GM21515 (cell line): Measurements from ENCODE around the gene RNF114.
A peak's percentile ranks its signal among the peaks of the same experiment; 100 is the strongest.
"Not testable (repeated sequence)": the region's sequence is repeated elsewhere in the genome, so short reads cannot be mapped to it uniquely, and the experiment has no call there.

ENCODE experiments used
- ATAC-seq: cut with Tn5 transposase; IDR thresholded peaks from one replicate; pipeline ENCODE4 v1.9.1; 2021; ENCODE audit not compliant: unreplicated experiment

The RNF114 gene

DNA sequence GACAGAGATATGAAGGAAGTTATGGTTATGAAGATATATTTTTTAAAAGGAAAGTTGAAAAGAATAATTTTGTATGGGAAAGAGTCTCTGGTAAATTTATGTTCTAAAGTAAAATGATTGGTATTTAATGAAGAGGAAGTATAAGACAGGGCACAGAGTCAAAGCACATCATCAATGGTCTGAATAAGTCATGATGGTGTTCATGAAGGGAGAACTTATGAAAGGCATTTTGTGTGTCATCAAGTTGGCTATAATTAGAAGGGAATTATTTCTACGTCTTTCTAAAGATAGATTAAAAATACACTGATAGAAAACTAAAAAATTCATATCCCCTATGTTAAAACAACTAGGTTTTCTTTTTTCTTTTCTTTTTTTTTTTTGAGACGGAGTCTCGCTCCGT lies 25.2 kb downstream of the RNF114 start:
- no peak for ATAC-seq

DNA sequence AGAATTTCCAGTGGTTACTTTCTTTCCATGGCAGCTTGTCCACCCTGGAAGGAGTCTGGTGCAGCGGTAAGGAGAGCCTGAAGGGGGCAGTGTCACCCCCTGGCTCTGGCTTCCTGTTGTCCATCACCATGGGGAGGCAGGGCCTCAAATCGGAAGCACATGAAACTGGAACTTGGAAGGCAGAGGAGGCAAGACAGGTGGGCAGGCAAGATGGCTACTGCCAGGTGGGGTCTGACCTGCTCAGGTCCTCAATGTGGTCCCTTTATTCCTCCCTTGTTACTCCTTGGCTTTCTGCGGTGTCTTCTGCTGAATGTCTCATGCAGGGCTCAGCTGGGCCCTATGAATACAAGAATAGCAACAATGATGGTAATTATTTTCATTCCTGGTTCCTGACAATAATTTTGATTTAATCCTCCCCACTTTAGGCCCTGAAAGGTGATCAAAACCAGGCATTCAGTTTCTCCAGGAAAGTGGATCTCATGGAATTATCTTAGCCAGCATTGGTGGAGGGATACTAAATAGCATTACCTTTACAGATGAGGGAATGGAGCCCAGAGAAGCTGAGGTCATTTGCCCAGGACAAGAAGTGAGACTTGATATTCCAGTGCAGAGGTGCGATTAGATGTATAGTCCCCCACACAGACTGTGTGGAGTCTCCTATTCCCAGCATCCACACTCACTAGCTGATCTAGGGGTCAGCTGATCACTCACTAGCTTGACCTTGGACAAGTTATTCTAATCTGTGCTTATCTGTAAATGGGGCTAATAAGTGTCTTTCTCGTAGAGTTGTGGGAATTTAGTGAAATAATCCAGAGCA lies 29.0 kb downstream of the RNF114 start:
- no peak for ATAC-seq

- ATAC-seq = no peak
Observed at GRCh38 chr20:49965781-49966305, 29.6 kb downstream of the RNF114 start.

- ATAC-seq = no peak
Observed at GRCh38 chr20:49966861-49967260, 30.7 kb downstream of the RNF114 start.

DNA sequence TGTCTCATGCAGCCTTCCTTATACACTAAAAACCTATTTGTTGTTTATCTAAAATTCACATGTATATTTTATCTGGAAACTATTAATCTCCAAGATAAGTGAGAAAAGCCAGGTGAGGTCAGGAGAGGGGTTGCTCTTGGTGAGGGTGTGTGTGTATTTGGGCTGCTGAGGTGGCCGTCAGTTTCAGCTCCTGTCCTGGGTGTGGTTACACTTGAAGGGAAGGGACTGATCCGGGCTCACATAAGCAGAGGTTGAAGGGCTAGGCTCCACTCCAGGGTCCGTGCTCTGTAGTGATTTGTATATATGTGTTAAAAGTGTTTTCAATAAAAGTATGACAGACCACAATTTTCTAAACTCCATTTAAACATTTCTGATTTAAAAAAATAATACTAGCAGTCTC lies 33.0 kb downstream of the RNF114 start:
- ATAC-seq = no peak

DNA sequence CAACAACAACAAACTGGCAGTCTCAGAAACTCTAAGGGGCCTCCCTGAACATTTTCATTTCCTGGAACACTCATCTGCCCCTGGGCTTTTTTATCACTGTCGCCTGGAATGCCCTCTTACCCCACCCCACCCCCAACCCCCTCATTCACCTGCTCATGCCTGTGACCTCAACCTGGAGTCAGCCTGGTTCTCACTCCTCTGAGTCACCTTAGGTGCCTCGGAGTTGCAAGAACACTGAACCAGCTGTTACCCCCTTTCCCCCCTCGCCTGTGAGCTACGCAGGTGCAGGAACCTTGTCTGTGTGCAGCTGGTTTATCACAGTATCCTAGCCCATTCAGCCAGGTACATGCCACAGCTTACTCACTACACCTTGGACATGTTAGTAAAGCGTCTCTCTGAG lies 33.7 kb downstream of the RNF114 start:
- ATAC-seq = no peak

GRCh38 chr20:49970498-49970897 lies 34.3 kb downstream of the RNF114 start:
- ATAC-seq = no peak

DNA sequence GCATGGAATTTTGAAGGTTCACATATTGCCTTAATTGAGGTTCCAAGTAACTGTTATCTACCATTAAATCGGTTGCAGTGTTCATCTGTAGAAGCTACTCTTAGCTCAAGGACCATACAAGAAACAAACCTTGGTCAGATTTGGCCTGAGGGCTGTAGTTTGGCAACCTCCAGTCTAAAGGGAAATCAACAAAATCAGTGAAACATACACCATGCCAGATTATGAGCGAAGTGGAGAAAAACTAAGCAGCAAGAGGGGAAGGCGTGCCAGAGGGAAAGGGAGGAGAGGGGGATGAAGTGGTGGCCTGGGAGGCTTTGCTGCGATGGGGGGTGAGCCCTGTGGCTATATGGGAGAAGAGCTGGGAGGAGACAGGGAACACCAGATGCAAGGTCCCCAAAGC lies 37.8 kb downstream of the RNF114 start:
- ATAC-seq = no peak

DNA sequence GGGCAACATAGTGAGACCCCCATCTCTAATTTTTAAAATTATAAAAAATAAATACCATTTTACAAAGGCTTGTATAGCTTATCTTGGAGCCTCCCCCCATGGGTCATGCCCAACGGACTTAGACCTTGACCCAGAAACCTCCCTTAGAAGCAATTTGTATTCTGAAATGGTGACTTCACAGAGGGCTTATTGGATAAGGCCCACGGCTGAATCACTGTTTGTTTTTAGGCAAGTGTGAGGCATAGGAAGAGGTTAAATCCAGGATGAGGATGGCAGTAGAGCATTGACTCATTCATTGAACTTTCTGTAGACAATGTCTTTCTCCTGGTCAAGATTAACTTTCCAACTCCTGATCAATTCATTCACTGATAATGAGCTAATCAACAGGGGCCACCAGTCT lies 40.3 kb downstream of the RNF114 start:
- ATAC-seq = no peak

- not testable (repeated sequence) for ATAC-seq
Observed at GRCh38 chr20:49977740-49978139, 41.5 kb downstream of the RNF114 start.

GRCh38 chr20:49978685-49979029 lies 42.5 kb downstream of the RNF114 start:
- ATAC-seq = no peak

- ATAC-seq = no peak
Observed at GRCh38 chr20:49979030-49979832, 43.0 kb downstream of the RNF114 start.

DNA sequence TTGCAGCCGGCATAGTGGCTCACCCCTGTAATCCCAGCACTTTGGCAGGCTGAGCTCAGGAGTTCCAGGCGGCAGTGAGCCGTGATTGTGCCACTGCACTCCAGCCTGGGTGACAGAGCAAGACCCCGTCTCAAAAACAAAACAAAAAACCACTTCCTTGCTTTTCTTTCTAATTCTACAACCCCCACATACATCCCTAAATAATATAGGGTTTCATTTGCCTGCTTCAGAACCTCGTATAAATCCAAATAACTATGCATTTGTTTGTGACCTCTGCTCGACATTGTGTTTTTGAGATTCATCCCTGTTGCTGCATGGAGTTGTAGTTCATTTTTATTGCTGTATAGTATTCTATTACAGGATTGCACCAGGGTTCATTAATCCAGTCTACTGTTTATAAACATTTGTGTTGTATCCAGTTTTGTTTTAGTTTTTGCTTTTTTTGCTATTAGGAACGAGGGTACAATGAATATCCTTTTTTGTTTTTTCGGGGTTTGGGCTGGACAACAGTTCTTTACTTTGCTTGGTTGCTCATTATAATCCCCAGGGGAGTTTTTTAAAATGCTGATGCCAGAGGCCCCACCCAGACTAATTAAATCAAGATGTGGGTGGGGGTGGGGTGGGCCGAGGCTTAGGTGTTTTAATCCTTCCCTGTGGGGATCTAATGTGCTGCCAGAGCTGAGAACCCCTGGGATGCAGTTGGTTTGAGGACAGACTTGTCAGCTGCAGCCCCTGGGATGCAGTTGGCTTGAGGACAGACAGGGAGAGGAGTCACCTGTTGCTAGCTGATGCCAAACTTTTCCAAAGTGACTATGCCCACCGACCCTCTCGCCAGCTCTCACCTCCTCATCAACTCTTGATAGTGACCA lies 44.2 kb downstream of the RNF114 start:
- ATAC-seq = no peak

DNA sequence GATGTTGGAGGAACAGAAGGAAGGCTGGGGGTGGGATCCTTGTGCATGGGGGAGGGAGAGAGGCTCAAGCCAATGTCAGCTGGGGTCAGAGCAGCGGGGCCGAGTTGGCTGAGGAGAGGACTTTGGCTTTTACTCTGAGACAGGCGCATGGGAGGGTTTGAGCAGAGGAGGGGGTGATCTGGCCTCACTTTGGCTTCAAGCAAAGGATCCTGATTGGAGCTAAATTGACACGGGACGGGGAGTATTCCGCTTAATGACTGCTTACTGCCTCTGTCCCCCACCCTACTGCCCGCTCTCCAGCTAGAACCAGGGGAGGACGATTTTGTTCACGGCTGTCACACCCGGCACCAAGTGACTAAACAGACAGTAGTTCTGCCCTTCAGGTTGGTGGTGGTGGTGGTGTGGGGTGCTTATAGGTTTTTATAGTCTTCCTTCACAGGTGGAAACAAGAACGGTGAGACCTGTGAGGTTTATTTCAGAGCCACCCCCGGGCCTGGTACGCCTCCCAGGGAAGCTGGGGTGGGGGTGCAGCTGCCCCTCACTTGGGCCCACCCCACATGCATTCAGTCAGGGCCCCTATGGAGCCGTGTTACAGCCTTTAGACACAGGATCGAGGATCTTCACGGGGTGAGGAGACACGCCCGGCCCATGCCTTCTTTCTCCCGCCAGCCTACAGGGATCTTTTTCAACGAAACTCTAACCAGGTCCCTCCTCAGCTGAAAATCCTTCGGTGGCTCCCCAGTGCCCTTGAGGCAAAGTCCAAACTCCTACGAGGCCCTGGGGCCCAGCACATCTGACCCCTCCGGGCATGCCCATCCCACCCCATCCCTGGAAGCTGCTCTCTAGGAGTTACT lies 45.2 kb downstream of the RNF114 start:
- ATAC-seq = no peak

GRCh38 chr20:49982072-49982345 lies 45.8 kb downstream of the RNF114 start:
- ATAC-seq = no peak

DNA sequence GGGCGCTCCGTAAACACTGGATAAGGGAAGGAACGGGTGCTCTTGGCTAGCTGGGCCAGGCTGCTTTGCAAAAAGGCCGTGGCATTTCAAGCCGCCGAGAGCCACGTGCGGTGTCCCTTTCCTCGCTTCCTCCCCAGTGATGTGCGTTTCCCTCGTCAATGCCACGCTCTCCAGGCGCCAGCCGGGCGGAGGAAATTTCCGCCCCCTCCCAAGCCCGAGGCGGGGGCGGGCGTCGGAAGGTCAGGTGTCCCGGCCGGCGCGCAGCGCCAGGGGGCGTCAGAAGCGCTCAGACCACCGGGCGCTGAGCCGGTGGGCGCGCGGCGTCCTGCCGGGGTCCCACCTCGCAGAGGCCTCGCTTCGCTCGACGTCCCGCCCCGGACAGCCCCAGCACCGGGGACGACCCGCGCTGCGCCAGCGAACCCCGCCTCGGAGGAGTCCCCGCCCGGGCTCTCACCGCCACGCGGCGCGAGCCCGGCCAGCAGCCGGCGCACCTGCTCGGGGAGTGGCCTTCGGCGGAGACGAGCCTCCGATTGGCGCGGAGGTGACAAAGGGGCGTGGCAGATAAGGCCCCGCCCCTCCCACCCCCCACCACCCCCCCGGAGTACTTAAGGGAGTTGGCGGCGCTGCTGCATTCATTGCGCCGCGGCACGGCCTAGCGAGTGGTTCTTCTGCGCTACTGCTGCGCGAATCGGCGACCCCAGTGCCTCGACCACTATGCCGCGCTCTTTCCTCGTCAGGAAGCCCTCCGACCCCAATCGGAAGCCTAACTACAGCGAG lies 46.3 kb downstream of the RNF114 start, which contains the start of gene SNAI1:
SNAI1 (plus strand) TSS at position 635 of the 777 bp plus-strand sequence; CDS start at position 715, 80 bp downstream.
- peak; percentile 78 for ATAC-seq

GRCh38 chr20:49983123-49983847 lies 47.1 kb downstream of the RNF114 start:
- ATAC-seq = no peak

GRCh38 chr20:49983848-49984408 lies 47.7 kb downstream of the RNF114 start:
- no peak for ATAC-seq
